ENCODE data around the gene ETV4.
"Not testable (repeated sequence)": the region's sequence is repeated elsewhere in the genome, so short reads cannot be mapped to it uniquely, and the experiment has no call there.

Gene ETV4

DNA sequence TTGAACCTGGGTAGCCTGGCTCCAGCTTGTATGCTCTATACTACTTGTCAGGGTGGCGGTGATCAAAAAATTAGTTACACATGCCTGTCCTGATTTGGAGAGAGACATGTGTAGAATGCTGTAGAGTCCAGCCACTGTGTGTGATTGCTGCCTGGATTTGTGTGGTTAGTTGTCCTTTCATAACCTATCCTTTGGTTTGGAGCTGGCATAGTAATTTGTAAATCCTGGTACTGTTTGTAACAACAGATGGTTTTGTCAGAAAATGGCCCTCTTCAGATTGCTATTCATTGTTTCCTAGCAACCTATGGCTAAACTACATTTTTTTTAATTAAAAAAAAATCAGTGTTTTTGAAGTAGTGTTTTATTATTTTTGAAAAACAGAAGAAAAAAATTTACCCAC is 30.5 kb downstream of the ETV4 start:
- no peak for DNase-seq (ENCODE audit: low spot score)

DNA sequence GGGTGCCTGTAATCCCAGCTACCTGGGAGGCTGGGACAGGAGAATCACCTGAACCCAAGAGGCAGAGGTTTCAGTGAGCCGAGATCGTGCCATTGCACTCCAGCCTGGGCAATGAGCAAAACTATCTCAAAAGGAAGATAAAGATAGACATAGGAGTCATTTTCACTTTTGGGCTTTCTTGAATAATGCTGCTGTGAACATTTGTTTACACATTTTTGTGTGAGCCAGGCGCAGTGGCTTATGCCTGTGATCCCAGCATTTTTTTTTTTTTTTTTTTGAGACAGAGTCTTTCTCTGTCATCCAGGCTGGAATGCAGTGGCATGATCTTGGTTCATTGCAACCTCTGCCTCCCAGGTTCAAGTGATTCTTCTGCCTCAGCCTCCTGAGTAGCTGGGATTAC is 34.9 kb downstream of the ETV4 start:
- not testable (repeated sequence) for DNase-seq (ENCODE audit: low spot score)

DNA sequence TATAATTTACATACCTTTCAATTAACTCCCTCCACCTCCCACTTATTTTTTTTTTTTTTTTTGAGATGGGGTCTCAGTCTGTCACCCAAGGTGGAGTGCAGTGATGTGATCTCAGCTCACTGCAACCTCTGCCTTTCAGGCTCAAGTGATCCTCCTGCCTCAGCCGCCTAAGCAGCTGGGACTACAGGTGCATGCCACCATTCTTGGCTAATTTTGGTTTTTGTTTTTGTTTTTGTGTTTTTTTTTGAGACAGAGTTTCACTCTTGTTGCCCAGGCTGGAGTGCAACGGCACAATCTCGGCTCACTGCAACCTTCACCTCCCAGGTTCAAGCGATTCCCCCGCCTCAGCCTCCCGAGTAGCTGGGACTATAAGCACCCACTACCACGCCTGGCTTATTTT is 36.7 kb downstream of the ETV4 start:
- not testable (repeated sequence) for DNase-seq (ENCODE audit: low spot score)

- DNase-seq (ENCODE audit: low spot score) = no peak
Observed at GRCh38 chr17:43490621-43491020, 55.5 kb downstream of the ETV4 start.

DNA sequence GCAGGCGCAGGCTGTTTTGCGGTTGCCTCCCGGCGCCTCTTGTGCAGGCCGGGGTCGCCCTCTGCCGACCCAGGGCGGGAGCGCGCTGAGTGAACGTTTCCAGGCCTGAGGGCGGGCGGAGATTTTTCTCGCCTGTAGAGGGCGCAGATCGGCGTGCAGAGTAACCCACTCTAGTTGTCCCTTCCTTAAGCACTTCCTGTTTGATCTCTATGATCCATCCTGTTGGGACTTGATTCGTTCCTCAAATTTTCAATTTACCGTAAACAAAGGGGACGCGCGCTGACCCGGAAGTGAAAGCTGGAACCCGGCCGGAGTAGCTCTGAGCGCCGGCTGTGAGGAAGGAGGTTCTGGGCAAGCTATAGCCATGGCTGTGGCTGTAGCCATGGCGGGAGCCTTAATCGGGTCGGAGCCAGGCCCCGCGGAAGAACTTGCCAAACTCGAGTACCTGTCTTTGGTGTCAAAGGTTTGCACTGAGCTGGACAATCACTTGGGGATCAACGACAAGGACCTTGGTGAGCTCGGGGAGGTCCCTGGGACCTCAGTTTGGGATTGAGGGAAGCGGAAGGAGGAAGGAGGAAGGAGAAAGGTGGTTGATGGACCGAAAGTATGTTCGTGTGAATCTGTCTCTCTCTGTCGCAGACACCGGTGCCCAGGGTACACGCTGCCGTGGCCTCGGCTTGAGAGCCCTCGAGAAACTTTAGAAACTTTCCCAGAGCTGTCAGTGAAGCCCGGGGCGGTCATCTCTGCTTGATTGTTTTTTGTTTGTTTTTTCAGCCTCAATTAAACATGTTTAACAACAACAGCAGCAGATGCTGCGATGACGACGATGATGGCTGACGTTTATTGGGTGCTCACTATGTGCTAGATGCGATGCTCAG is 62.2 kb downstream of the ETV4 start, which contains the start of gene DHX8:
DHX8 (plus strand) TSS at position 302 of the 878 bp plus-strand sequence; CDS start at position 365, 63 bp downstream.
- DNase-seq (ENCODE audit: low spot score) = peak; percentile 99

GRCh38 chr17:43482103-43483012 is 63.8 kb downstream of the ETV4 start:
- no peak for DNase-seq (ENCODE audit: low spot score)

DNA sequence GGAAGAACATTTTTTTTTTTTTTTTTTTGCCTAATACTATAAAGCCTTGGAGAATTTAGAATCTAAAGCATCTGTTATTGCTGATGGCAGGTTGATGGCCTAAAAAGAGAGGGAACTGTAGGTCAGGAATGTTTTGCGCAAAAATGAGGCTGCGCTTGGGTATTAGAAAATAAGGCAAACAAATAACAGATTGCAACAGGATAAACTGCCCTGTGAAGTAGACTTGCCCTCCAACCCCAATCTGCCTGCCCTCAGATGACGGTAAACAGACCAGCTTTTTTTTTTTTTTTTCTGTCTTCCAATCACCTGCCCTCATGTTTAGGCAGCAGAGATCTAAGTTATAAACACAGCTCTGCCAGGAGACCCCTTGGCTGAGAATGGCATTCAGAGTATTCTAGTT is 66.2 kb downstream of the ETV4 start:
- DNase-seq (ENCODE audit: low spot score) = no peak
